Stimulated activated CD8-positive, alpha-beta memory T cell treated with anti-CD3 and anti-CD28 coated beads, Interleukin-7, amount 100 ng/mL, for 1 hour (primary cell): ENCODE measurements around the gene TMPRSS5.
"Not testable (repeated sequence)": the region's sequence is repeated elsewhere in the genome, so short reads cannot be mapped to it uniquely, and the experiment has no call there.

Experiments used
- DNase-seq, 2 donors: peaks; one replicate each; pipeline ENCODE4 v3.0.0-alpha.2; 2020; ENCODE audit warnings: low read depth in 2 of 2

The TMPRSS5 gene

DNA sequence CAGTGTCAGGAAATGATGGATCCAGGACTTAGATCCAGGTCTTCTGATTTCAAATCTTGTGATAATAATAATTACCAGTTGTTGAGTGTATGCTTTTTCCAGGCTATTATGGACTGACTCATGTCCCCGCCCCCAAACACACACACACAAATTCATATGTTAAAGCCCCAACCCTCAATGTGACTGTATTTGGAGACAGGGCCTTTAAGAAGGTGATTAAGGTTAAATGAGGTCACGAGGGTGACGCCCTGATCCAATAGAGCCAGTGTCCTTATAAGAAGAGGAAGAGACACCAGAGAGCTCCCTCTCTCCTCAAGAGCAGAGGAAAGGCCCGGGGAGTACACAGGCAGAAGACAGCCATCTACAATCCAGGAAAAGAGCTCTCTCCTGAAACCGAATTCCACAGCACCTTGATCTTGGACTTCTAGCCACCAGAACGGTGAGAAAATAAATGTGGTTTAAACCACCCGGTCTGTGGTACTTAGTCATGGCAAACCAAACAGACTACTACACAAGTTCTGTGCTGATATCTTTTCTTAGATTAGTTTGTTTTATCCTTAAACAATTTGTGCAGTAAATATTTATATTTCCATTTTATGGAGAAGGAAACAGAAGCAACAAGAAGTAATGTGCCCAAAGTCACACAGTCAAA lies 8.2 kb downstream of the TMPRSS5 start:
- DNase-seq = no peak

DNA sequence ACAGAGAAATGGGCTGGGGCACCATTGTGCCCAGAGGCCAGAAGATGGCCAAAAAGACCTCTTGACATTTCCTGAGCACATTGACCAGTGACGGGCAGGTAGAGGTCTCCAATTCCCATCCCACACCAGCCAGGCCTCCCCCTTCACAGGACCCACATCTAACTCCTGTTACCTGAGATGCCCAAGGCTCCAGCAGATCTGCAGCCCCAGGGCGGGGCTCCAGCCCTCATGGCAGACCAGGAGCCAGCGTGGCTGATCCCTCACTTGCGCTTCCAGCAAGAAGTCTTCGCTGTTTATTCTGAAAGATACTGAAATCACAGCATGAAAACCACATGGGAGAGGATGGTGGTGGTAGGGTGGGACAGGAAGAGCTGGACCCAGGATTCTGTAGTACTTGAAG lies 9.0 kb downstream of the TMPRSS5 start:
- DNase-seq = no peak

DNA sequence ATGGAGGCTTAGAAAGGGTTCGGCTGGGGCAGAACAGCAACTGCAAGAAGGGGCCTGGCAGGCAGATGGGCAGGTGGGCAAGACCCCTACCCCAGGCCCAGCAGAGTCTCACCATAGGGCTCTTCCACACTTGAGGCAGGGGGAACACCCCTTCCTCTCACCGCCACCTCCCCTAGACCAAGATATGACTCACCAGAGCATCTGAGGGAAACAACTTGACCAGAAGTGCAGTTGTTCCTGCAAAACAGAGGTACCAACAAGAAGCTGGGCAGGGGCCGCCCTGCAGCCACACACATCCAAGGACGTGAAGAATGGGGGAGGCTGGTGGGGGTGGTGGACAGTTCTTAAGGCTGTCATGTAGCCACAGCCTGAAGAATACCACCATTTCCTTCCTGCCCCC lies 10.9 kb downstream of the TMPRSS5 start:
- DNase-seq = no peak

DNA sequence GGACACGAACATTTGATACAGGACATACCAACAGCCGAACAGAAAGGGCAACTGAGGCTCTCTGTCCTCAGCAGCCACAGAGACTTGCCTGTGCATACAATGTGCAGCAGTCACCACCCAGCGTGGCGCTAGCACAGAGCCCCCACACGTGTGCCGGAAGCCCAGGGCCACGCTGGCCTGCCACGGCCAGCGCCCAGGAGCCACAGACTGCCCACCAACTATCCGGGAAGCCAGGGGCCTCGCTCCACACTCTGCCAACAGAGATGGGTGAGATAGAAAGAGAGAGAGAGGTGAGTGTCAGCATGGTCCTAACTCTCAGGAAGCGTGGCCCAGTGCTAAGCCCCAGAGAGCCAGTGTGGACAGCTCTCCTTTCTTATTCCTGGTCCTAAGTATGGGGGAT lies 11.7 kb downstream of the TMPRSS5 start:
- no peak for DNase-seq

DNA sequence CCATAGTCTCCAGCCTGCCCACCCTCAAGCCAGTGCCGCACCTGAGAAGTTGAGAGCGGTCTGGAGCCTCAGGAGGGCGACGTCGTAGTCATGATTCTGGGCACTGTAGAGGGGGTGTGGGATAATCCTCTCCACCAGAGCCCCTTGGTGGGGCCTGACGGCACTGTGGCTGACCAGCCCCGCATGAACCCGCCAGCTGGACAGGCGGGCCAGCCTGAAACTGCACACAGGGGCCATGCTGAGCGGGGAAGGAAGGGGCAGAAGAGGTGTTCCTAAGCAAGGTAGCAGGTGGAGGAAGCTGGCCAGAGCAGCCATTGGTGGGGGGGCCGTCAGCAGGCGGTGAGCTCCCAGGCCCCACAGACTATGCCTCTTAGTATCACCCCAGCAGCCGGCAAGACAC lies 13.1 kb downstream of the TMPRSS5 start:
- no peak for DNase-seq

DNA sequence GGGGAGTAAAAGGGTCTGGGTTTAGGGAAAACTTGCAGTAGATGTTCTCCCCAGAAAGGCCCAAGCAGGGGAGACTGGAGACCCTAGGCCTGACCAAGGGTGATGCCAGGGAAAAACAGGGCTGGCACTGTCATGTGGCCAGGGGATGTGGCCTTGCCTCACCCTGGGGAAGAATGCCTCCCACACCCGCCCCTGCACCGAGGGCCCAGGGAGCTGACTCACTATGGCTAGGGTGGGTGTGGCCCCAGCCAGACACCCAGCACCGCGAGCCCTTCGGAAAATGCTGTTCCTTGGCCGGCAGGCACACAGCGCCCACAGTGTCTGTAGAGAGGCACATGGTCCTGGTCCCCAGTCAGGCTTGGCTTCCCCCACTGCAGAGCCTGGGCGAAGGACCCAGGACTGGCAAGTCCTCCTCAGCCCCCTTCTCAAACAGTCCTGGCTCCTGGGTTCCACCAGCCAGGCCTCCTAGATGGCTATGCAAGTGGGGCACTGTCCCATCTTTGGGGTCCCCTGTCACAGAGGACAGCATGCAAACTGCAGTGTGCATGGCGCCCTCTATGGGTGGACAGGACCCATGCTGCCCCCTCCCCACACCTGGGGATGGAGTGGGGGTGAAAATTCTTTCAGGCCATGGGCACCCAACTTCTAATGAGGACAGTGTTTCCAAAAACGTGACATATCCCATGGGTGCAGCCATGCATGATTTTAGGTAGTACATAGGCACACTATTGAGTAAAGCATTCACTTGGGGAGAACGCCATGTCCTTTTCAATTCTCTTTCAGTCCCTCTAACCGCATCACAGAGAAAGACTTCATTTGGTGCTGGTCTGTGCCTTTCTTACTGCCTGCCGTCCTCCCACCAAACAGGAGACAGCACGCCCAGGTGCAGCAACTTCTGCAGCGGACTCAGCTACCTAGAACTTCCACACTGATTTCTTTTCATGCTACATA lies 15.2 kb downstream of the TMPRSS5 start:
- no peak for DNase-seq

DNA sequence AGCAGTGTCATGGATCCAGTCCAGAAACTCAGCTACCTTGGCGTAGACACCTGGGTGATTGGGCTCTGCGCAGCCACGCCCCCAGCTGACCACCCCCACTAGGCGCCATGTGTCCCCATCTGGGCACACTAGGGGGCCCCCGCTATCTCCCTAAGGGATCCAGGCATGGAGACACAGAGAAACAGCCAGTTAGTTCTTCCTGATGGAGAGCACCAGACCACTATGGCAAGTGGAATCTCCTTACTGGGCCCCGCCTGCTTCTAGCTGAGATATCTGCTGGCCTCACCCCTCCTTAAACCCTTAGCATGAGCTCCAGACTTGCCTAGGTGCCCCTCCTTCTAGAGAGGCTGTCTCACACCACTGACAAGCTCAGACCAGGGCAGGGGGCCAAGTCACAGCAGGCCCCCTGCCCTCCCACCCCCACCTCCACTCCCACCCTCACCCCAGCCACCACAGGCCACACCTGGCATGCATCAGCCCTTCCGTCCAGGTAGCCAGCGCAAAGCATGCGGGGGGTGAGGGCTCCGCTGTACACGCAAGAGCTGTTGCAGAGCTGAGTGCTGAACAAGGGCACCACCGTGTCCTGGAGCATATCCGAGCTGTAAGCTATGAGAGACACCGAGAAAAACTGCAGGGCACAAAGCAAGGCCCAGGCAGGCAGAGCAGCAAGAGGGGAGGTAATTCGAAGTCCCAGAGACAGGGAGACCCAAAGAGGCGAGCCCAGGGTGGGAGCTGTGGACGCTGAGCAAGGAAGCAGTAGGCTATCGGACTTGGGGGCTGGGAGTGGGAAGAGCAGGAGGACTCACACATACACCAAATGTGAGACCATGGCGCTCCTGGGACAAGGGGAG lies 16.1 kb downstream of the TMPRSS5 start:
- no peak for DNase-seq

DNA sequence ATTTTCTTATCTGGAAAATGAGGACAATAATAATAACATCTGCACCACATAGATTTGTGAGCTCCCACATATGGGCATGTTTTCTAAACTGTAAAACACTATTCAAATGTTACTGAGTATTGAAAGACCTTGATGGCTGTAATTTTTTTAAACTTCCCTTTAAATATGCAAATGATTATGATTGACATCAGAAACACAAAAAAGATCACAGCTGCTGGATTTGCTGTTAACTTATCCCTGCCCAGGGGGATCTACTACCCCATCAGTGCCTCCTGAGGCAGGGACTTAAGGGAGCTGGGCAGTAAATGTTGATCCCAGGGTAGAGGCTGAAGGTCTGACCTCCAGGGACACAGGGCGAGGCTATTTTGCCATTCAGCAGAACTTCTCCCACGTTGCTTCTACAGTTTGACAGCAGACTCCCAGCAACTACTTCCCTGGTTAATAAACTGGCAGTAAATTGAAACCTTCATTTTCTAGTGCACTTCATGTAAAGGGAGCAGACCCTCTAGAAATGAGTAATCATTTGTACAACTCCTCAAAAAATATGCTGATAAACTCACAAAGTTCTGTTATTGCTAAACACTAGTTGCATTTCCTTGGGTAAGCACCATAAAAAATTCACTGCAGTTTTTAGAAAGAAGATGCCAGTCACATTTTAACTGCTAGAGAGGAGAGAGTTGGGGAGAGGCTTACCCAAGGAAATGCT lies 20.3 kb downstream of the TMPRSS5 start:
- DNase-seq = no peak

DNA sequence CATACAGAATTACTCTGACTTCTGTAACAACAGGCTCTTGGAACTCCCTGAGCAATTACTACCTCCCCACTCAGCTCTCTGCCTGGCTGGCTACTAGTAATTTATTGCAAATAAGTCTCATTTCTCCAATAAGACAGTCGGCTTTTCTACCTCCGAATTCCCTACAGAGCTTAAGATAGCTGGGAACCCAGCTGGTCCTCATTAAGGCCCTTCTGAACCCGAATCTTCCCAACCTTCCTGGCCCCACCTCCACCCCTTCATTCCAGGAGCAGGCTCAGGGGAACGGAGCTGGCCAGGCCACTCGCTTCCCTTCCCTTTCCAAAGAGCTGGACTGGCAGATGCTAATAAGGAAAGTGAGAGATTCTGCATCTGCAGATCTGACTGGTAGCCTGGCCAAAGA lies 21.6 kb downstream of the TMPRSS5 start:
- no peak for DNase-seq

DNA sequence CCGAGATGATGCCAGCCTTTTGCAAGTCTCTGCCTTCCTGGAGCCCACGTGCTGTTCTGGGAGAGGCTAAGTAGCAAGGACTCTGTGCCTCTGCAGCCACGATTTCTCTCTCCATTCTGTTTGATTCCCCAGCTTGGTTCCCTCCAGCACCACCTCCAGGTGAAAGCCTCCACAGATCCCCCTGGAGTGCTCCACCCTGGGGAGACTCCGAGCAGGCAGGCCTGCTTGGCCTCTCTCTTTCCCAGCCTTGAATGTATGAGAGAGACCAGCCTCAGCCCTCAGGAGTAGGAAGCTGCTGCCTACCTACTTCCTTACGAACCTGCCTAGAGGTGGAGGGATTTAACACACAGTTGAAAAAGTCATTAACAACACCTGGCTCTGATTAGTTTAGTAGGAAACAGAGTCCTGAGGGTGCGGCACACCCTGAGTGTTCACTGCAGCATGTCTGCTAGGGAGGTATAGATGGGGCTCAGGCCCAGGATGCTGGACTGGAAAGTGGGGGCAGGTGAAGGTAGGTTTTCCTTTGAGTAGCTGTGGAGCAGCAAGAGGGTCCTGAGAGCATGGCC lies 22.5 kb downstream of the TMPRSS5 start:
- DNase-seq = no peak

DNA sequence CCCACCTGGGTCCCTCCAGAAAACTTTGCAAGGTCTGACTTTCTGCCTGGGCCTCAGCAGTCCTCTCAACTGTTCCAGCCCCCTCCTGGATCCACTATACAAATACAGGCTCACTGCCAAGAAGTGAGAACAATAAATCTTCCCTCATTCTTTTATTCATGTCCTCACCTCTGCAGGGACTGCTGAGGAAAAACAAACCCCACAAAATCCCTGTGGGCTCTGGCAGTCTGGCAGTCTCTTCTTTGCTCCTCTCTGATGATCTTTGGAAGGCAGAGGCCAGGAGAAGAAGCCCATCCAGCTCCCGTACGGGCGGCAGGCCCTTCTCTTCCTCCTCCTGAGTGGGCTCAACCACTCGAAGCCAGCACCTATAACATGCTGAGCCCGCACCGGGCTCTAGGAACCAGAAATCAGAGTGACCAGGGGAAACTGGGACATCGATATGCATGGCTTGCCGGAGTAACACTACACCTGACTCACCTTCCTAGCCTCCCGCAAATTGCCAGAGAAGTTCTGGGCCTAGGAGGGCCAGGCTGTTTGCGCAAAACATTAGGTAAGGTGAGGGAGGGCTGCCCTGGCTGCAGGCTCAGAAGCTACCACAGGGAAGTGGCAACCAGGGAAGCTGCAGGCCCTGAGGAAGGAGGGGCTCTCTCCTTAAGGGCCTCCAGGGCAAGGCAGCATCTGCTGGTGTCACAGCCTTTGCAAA lies 24.2 kb downstream of the TMPRSS5 start:
- DNase-seq = no peak

DNA sequence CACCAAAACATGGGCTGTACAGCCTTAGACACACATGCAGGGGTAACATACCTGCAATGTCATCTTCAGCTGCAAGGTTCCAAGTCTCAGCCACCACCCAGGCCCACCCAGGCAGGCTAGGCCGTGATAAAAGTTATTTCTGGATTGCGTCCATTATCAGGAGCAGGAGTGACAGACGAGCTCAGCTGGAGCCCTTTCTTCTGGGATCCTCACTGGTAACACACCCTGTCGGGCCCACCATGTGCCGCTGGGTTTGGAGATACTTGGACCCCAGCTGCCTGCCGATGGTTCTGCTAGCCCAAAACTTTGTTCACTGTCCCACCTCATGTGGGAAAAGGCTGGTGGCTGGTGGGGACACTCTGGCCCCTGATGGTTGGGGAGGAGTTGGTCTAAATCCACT lies 24.8 kb downstream of the TMPRSS5 start:
- no peak for DNase-seq

DNA sequence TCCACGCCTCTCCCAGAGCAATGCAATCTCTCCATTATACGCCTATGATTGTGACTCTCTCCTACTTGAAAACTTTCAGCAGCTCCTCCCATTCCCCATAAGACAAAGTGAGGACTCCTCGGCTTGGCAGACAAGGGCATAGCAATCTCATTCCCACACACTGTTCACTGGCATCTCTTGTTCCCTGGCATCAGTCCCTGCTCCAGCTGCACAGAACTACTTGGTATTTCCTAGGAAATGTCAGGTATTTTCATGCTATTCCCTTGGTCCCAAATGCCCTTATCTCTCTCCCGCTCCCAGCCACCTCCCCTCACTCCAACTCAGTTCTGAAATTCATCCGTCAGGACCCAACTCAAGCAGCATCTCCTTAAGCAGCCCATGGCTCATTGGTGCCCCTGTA lies 28.4 kb downstream of the TMPRSS5 start:
- no peak for DNase-seq

DNA sequence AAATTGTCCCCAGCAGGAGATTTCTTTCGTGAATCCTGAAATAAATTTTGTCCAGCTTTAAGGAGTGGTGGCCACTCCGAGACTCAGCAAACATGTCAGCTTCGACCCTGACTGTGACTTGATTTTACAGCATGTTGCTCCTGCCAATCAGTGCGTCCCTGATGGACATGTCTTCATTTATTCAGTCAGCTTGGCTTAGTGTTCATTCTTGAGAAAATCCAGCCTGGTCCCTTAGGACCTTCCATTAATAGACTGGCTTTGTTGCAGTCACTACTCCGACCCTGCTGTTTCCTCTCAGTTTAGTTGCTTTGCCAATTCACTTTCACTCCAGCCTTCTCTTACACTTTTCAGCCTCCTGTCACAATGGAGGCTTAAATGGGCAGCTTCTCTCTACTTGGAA lies 30.5 kb downstream of the TMPRSS5 start:
- DNase-seq = no peak

DNA sequence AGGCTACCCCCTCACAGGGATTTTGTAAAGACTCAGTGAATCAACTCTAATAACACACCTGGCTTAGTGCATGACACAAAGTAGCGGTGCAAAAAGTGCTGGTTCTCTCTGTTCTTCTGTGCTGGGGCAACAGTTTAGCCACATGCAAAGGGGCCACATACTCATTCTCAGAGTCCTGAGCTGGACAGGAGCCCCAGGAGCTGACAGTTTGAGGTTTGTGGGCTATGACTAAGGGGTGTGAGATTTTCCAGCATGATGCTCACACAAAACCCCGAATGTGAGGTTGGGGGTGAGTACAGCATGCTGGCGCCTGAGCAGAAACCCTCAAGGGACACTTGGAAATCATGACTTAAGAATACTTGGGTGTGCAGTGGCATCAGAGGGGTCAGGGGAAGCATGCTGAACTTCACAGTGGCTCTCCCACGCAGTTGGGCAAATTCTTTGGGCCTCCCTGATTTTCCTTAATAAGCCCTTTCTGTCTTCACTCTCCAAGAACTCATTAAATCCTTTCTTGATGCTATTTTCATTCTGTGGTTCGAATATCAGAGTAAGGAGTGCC lies 31.0 kb downstream of the TMPRSS5 start:
- DNase-seq = no peak

DNA sequence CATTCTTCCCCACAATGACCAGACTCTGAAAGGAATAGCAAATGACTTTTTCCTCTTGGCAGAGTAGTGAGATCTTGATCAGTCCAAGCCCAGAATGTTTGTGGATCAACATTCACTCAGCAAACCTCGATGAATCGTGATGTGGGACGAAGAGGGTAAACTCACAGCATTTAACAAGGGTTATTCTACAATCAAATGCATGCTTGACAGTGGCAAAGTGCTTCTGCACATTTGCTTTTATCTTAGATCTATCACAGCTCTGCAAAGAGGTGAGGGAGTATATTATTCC lies 31.8 kb downstream of the TMPRSS5 start:
- DNase-seq = no peak

DNA sequence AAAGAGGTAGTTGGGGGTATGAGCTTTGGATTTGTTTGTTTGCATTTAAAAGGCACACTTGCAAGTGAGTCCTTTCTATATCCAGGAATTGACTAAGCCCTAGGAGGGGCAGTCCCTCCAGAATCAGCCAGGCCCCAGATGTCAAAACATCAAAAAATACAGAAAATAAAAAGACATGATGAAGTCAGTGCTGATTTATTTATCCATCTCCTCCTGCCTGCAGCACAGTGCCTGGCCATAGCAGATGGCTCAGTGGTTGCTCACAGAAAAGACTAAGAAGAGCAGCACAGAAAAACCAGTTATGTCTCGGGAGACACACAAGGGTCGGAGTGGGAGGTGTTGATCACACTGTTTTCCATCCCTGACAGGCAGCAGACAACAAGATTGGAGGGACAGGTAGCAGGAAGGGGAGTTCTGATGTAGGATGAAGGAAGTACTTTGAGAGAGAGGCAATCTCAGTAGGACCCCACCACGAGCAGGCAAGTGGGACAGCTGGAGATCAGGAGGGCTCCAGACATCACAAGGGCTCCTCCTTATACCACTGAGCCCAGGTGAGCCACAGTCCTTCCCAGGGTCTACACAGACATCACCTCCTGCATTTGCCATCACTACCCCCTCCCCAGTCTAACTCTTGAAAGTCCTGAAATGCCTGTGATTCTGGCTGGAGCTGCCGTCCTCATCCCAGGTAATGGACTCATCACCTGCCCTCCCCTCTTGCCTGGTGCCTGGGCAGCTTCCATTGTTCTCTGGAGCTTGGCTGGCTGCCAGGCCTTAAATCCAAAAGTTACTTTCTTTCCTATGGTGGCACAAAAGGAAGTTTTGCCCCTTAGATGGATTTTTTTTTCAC lies 32.3 kb downstream of the TMPRSS5 start:
- DNase-seq = no peak

DNA sequence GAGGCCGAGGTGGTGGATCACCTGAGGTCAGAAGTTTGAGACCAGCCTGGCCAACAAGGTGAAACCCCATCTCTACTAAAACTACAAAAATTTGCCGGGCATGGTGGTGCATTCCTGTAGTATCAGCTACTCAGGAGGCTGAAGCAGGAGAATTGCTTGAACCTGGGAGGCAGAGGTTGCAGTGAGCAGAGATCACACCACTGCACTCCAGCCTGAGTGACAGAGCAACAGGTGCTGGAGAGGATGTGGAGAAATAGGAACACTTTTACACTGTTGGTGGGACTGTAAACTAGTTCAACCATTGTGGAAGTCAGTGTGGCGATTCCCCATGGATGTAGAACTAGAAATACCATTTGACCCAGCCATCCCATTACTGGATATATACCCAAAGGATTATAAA lies 34.2 kb downstream of the TMPRSS5 start:
- not testable (repeated sequence) for DNase-seq

DNA sequence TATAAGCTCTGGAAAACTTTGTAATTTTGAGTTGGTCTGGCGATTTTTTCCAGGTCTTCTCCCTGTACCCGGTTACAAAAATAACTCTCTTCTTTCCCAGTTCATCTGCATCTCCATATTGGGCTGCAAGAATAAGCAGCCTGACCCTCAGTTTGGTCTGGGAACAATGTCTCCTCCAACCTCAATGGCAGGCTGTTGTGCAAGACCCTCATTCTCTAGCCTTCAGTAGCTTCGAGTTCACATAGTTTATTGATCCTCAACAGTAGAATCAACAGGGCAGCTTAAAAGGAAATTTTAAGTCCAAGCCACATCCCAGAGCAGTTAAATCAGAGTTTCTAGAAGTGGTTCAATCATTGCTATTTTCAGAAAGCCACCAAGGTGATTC lies 35.3 kb downstream of the TMPRSS5 start:
- DNase-seq = no peak
